ENCODE data around the gene STK10. TPM values are rescaled to one million over a fixed set of nuclear protein-coding genes. Genes with fewer than 3 reads are reported as not detected.

STK10 gene
- total and polyA plus RNA-seq, 9 of the 15 experiments (the other 6 are each of a cell fraction or from before 2014, with no cell fraction given) = 0.30 to 6.7 (median 2.4) TPM

GRCh38 chr5:172003746-172004145 lies 184.3 kb downstream of the STK10 start:
- H3K27ac ChIP-seq (ENCODE audit: extremely low read depth, low read depth, low read length) = no peak overlapping the region
- H3K27me3 ChIP-seq (ENCODE audit: control insufficient read depth in 2 of 2, insufficient read depth in 2 of 2, low read length in 2 of 2) = no peaks in the 10 kb centered on the region
- 56% methylated on average over 1 of the region's 1 CpG for WGBS (ENCODE audit: insufficient coverage, low coverage, missing lambda C conversion rate)
- TF ChIP-seq ZKSCAN8 (CRISPR knock-in tag; IDR thresholded peaks at IDR 0.05) (no peak), PPARD (CRISPR knock-in tag; IDR thresholded peaks at IDR 0.05) (no peak), NFE2 (IDR thresholded peaks at IDR 0.05; ENCODE audit: low read depth) (no peak), SMARCA5 (IDR thresholded peaks at IDR 0.05) (no peak), MECOM (CRISPR knock-in tag; IDR thresholded peaks at IDR 0.05) (no peak), TEAD4 (IDR thresholded peaks at IDR 0.05; ENCODE audit: low read length) (no peak), TEAD4 (CRISPR knock-in tag; IDR thresholded peaks at IDR 0.05; ENCODE audit: borderline replicate concordance) (no peak), TAF9B (IDR thresholded peaks at IDR 0.05; ENCODE audit: partially characterized antibody) (no peak), KDM4B (IDR thresholded peaks at IDR 0.05; ENCODE audit: borderline replicate concordance in 2 of 2, low read depth in 1 of 2) (no peak), RFX7 (CRISPR knock-in tag; IDR thresholded peaks at IDR 0.05) (no peak), ELK3 (CRISPR knock-in tag; IDR thresholded peaks at IDR 0.05) (no peak), RCOR1 (IDR thresholded peaks at IDR 0.05; ENCODE audit: borderline replicate concordance in 1 of 2, low read depth in 2 of 2, low read length in 2 of 2) (no peak), PCBP2 (IDR thresholded peaks at IDR 0.05; ENCODE audit: low read depth, low read length, poor library complexity, severe bottlenecking) (no peak), E2F1 (CRISPR knock-in tag; IDR thresholded peaks at IDR 0.05) (no peak), ZNF12 (CRISPR knock-in tag; IDR thresholded peaks at IDR 0.05) (no peak), MED1 (CRISPR knock-in tag; IDR thresholded peaks at IDR 0.05; ENCODE audit: borderline replicate concordance) (no peak), ZNF184 (CRISPR knock-in tag; IDR thresholded peaks at IDR 0.05) (no peak), NR4A1 (CRISPR knock-in tag; IDR thresholded peaks at IDR 0.05) (no peak), NR4A1 (tag; IDR thresholded peaks at IDR 0.05) (no peak), JUND (IDR thresholded peaks at IDR 0.05; ENCODE audit: borderline replicate concordance, low read depth, low read length) (no peak), JUND (tag; IDR thresholded peaks at IDR 0.05; ENCODE audit: borderline replicate concordance, low read depth, low read length) (no peak), ZNF699 (CRISPR knock-in tag; IDR thresholded peaks at IDR 0.05; ENCODE audit: insufficient replicate concordance) (no peak)
- ATAC-seq (no peak), FAIRE-seq (no peak), DNase-seq (ENCODE audit: extremely low read depth in 1 of 4, low spot score in 3 of 4) (no peak)
- no peak overlapping the region for H3K4me2 ChIP-seq (ENCODE audit: insufficient read depth, low read length)
- no TSS peak for BruUV-seq (replicated peaks)
- peaks cover 79% of the 10 kb centered on the region for H3K79me2 ChIP-seq (ENCODE audit: control insufficient read depth, insufficient read depth, low read length)
- in situ Hi-C loops (cut with MboI) = no loop called here
- intact Hi-C loops (cut with micrococcal nuclease) = loop anchor here (2.0 kb wide), 2 partner anchors 37 to 91 kb away; no protein-coding TSS in a partner anchor
- H3K9ac ChIP-seq (ENCODE audit: insufficient read depth in 1 of 2, low read depth in 2 of 2, low read length in 2 of 2) = no peak overlapping the region
- H3K36me3 ChIP-seq (ENCODE audit: control insufficient read depth, insufficient read depth, low read length) = no peaks in the 10 kb centered on the region; the same call in 2 of the 3 replicates
- peaks cover 18% of the 10 kb centered on the region for H4K20me1 ChIP-seq (replicated peaks; ENCODE audit: control insufficient read depth, insufficient read depth, low read length)
- no peak overlapping the region for H2AFZ ChIP-seq (ENCODE audit: low read depth, low read length)
- no peaks in the 10 kb centered on the region for H3K9me1 ChIP-seq (ENCODE audit: control insufficient read depth, insufficient read depth, low read length)
- no peak overlapping the region for H3K4me3 ChIP-seq
- H3K9me3 ChIP-seq (replicated peaks; ENCODE audit: control insufficient read depth, insufficient read depth, low read depth, low read length) = no peaks in the 10 kb centered on the region
- POLR2A ChIA-PET = interaction anchor here (1.1 kb wide), 1 partner anchor 96 kb away, joined by 3 read pairs; no protein-coding TSS in a partner anchor
- CTCF ChIA-PET (ENCODE audit: low intra/inter-chr PET ratio) = no interaction called here
- H3K4me1 ChIP-seq (replicated peaks in 1 of 2; ENCODE audit: control insufficient read depth in 2 of 2, insufficient read depth in 2 of 2, low read length in 2 of 2) = peaks cover 19 to 33% of the 10 kb centered on the region in 2 experiments
